Measurements from ENCODE around the gene PRR5.

PRR5 gene

GRCh38 chr22:44718418-44718817 lies 16.4 kb downstream of the PRR5 start:
- no peak for DNase-seq (ENCODE audit: low read depth in 2 of 2)

GRCh38 chr22:44719586-44720368 lies 17.8 kb downstream of the PRR5 start:
- no peak for DNase-seq (ENCODE audit: low read depth in 2 of 2)

GRCh38 chr22:44721213-44721612 lies 19.2 kb downstream of the PRR5 start:
- no peak for DNase-seq (ENCODE audit: low read depth in 2 of 2)

GRCh38 chr22:44722611-44723010 lies 20.6 kb downstream of the PRR5 start:
- no peak for DNase-seq (ENCODE audit: low read depth in 2 of 2)

GRCh38 chr22:44723801-44724200 lies 21.8 kb downstream of the PRR5 start:
- no peak for DNase-seq (ENCODE audit: low read depth in 2 of 2)

- no peak for DNase-seq (ENCODE audit: low read depth in 2 of 2)
Observed at GRCh38 chr22:44724416-44724815, 22.4 kb downstream of the PRR5 start.

- no peak for DNase-seq (ENCODE audit: low read depth in 2 of 2)
Observed at GRCh38 chr22:44724859-44725258, 22.9 kb downstream of the PRR5 start.

GRCh38 chr22:44726439-44726838 lies 24.4 kb downstream of the PRR5 start:
- DNase-seq (ENCODE audit: low read depth in 2 of 2) = no peak

- DNase-seq (ENCODE audit: low read depth in 2 of 2) = no peak
Observed at GRCh38 chr22:44727148-44727547, 25.1 kb downstream of the PRR5 start.

GRCh38 chr22:44727709-44728108 lies 25.7 kb downstream of the PRR5 start:
- no peak for DNase-seq (ENCODE audit: low read depth in 2 of 2)

- no peak for DNase-seq (ENCODE audit: low read depth in 2 of 2)
Observed at GRCh38 chr22:44728761-44729324, 26.8 kb downstream of the PRR5 start.

- no peak for DNase-seq (ENCODE audit: low read depth in 2 of 2)
Observed at GRCh38 chr22:44729391-44730021, 27.5 kb downstream of the PRR5 start.

- no peak for DNase-seq (ENCODE audit: low read depth in 2 of 2)
Observed at GRCh38 chr22:44730022-44730393, 28.0 kb downstream of the PRR5 start.

GRCh38 chr22:44730490-44731356 lies 28.7 kb downstream of the PRR5 start:
- DNase-seq (ENCODE audit: low read depth in 2 of 2) = no peak

GRCh38 chr22:44731357-44731970 lies 29.5 kb downstream of the PRR5 start:
- DNase-seq (ENCODE audit: low read depth in 2 of 2) = no peak

- no peak for DNase-seq (ENCODE audit: low read depth in 2 of 2)
Observed at GRCh38 chr22:44732017-44732561, 30.1 kb downstream of the PRR5 start.

- no peak for DNase-seq (ENCODE audit: low read depth in 2 of 2)
Observed at GRCh38 chr22:44732661-44733060, 30.7 kb downstream of the PRR5 start.

GRCh38 chr22:44733426-44734106 lies 31.6 kb downstream of the PRR5 start:
- DNase-seq (ENCODE audit: low read depth in 2 of 2) = no peak

- DNase-seq (ENCODE audit: low read depth in 2 of 2) = no peak
Observed at GRCh38 chr22:44734278-44734677, 32.3 kb downstream of the PRR5 start.

- DNase-seq (ENCODE audit: low read depth in 2 of 2) = no peak
Observed at GRCh38 chr22:44734801-44735517, 33.0 kb downstream of the PRR5 start.

Data from stimulated activated CD4-positive, alpha-beta T cell treated with anti-CD3 and anti-CD28 coated beads, Interleukin-1b, Interleukin-23, amount 100 ng/mL, for 4 hours (primary cell).